Astrocyte of the cerebellum (primary cell): ENCODE results near the gene DSTYK.

Experiments
- DNase-seq: peaks from one replicate; pipeline ENCODE4 v3.0.0-alpha.2; 2011; ENCODE audit warnings: low read depth
- H3K4me3 ChIP-seq: 2 replicates; pipeline ENCODE4 v1.5.1; 2011; ENCODE audit warnings: mild to moderate bottlenecking, low read depth, low read length, moderate library complexity
- CTCF ChIP-seq: IDR thresholded peaks from 2 replicates; pipeline ENCODE4 v1.5.1; 2012; ENCODE audit warnings: low read length, low read depth, moderate library complexity, mild to moderate bottlenecking; ENCODE audit errors: missing control alignments
- in situ Hi-C: cut with HindIII; loops from 2 replicates; pipeline ENCODE4 v1.10.0; 2017; ENCODE audit warnings: low sequenced_read_pairs

The DSTYK gene

GRCh38 chr1:205140113-205140512 is 71.4 kb downstream of the DSTYK start:
- no peak for DNase-seq
- in situ Hi-C loops = no loop called here
- no peak overlapping the region for H3K4me3 ChIP-seq
- TF ChIP-seq CTCF = no peak

- in situ Hi-C loops = no loop called here
- no peak for TF ChIP-seq CTCF
- no peak for DNase-seq
Observed at GRCh38 chr1:205137901-205138300, 73.6 kb downstream of the DSTYK start.

GRCh38 chr1:205133287-205133686 is 78.2 kb downstream of the DSTYK start:
- DNase-seq = no peak
- no peak overlapping the region for H3K4me3 ChIP-seq
- no peak for TF ChIP-seq CTCF
- in situ Hi-C loops = no loop called here

More at GRCh38 chr1:205137901-205138300, 73.6 kb downstream of the DSTYK start:
- H3K4me3 ChIP-seq = no peak overlapping the region

GRCh38 chr1:205129447-205130029 is 82.0 kb downstream of the DSTYK start:
- no peak for DNase-seq
- TF ChIP-seq CTCF = no peak
- no peak overlapping the region for H3K4me3 ChIP-seq
- in situ Hi-C loops = no loop called here

- in situ Hi-C loops = no loop called here
- DNase-seq = no peak
- H3K4me3 ChIP-seq = no peak overlapping the region
- TF ChIP-seq CTCF = no peak
Observed at GRCh38 chr1:205128050-205128449, 83.5 kb downstream of the DSTYK start.

GRCh38 chr1:205127646-205128045 is 83.9 kb downstream of the DSTYK start:
- TF ChIP-seq CTCF = no peak
- DNase-seq = no peak
- in situ Hi-C loops = no loop called here
- no peak overlapping the region for H3K4me3 ChIP-seq

GRCh38 chr1:205124726-205125125 is 86.8 kb downstream of the DSTYK start:
- in situ Hi-C loops = no loop called here
- H3K4me3 ChIP-seq = no peak overlapping the region
- no peak for TF ChIP-seq CTCF
- DNase-seq = no peak
